Activated CD4-positive, CD25-positive, alpha-beta regulatory T cell treated with anti-CD3 and anti-CD28 coated beads, Interleukin-2, amount 50 U/mL, for 24 hours (primary cell): ENCODE measurements around the gene ZNF224.

ENCODE experiments used
- ATAC-seq, 2 donors: fragments of 150-1000 bp; cut with Tn5 transposase; one replicate each; pipeline ENCODE4 v1.10.0; 2021; ENCODE audit warnings: mild to moderate bottlenecking in 1 of 2, moderate library complexity in 1 of 2

ZNF224 gene

DNA sequence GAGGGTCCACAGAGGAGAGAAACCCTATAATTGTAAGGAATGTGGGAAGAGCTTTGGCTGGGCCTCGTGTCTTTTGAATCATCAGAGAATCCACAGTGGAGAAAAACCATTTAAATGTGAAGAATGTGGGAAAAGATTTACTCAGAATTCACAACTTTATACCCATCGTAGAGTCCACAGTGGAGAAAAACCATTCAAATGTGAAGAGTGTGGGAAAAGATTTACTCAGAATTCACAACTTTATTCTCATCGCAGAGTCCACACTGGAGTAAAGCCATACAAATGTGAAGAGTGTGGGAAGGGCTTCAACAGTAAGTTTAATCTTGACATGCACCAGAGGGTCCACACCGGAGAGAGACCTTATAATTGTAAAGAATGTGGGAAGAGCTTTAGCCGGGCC lies 37.8 kb downstream of the ZNF224 start:
- no peak for ATAC-seq

DNA sequence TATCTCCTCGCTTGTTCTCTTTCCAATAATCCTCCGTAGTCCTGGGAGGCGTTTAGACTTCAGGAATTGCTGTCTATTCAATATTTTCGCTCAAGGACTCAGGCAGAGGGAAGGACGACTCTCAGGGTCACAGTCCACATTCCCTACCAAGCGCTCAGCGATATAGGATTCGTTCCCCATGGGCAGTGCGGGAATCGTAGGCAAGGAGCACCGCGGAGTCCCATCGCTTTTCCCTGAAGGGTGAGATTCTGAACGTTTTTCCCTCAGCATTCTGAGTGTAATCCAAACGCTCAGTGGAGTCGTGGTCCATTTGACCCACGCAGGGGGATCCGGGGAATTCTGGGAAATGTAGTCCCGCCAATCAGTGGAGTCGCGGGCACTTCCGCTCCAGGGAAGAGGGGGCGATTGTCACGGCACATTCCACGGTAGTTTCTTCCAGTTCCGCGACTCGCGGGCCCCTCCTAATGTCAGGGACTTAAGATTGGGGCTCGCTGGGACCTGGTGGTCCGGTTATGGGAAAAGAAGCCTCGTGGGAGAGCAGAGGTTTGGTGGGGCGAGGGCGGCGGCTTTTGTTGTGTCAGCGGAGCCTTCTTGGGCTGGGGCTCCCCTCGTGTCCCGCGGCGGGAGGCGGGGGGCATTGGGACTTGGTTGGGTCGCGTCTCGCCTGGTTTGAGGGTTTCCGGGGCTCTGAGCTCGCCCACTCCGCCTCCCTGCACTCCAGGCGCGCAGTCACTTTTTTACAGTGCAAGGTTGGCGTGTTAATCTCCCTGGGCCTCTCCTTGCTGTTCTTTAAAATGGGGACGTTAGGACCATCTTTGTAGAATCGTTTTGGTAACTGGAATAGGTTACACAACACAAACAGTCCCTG lies 47.3 kb downstream of the ZNF224 start, which contains the start of gene ZNF234:
Gene ZNF234 (plus strand): TSS at position 364 of the 868 bp plus-strand sequence. CDS start 3,079 bp downstream, outside the sequence.
- peak; percentile 91 to 92 for ATAC-seq

DNA sequence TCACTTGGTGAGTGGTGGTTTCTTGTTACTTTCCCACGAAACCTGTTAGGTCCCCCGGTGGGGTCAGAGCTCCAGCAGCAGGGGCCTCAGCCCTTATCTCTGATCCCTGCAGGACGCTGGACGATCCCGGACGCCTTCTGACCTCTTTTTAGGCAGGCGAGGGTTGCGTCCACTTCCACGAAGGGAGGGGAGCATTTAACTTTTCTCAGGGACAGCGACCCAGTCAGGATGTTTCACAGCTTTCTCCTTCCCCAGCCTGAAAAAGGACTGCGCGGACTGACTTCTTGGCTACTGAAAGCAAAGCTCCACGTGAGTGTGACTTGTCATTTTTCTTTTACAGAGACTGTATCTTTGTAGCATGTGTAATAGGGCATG lies 47.9 kb downstream of the ZNF224 start:
- no peak for ATAC-seq

DNA sequence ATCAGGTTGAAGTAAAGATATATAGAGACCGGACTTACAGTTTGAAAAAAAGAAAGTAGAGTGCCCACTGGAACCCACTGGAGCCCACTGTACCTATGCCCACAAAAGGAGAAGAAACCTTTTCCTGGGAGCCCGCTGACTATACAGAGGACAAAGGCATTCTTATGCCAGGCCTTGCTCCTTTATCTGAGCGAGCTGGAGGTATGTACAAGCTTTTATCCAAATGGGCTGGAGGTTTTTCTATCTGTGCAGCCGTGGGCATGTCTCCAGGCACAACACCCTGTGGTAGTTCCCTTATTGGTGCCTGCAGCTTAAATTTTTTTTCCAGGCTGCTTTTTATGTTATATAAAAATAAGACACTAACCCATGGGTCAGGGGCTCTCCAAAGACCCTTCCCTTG lies 55.6 kb downstream of the ZNF224 start:
- ATAC-seq = no peak

DNA sequence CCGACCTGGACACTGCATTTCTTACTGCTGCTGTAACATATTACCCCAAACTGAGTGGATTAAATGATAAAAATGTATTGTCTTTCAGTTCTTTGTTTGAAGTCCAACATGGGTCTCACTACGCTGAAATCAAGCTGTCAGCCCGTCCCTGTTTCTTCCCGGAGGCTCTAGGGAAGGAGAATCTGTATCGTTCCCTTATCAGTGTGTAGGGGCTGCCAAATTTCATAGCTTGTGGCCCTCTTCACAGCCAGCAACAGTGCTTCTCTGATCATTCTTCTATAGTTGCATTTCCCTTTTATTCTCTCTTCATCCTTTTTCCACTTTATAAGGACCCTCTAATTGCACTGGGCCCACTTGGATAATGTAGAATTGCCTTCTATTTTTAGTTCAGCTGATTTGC lies 57.3 kb downstream of the ZNF224 start:
- no peak for ATAC-seq

DNA sequence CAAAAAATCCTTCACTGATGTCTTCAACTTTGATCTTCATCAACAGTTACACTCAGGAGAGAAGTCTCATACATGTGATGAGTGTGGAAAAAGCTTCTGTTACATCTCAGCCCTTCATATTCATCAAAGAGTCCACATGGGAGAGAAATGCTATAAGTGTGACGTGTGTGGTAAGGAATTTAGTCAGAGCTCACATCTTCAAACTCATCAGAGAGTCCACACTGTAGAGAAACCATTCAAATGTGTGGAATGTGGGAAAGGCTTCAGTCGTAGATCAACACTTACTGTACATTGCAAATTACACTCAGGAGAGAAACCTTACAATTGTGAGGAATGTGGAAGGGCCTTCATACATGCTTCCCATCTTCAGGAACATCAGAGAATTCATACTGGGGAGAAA lies 62.3 kb downstream of the ZNF224 start:
- no peak for ATAC-seq
